Measurements from ENCODE around the gene TENM3.

TENM3 gene

GRCh38 chr4:182754895-182755294 is 511.7 kb downstream of the TENM3 start:
- no peaks in the 10 kb centered on the region for H3K9me3 ChIP-seq (ENCODE audit: insufficient read depth, low read length)
- H3K9me2 ChIP-seq (replicated peaks; ENCODE audit: insufficient read depth, low read length) = no peaks in the 10 kb centered on the region
- TF ChIP-seq EZH2phosphoT487 (conservative IDR thresholded peaks at IDR 0.05; ENCODE audit: low read length) = no peak
- TF ChIP-seq, protein P1, sequence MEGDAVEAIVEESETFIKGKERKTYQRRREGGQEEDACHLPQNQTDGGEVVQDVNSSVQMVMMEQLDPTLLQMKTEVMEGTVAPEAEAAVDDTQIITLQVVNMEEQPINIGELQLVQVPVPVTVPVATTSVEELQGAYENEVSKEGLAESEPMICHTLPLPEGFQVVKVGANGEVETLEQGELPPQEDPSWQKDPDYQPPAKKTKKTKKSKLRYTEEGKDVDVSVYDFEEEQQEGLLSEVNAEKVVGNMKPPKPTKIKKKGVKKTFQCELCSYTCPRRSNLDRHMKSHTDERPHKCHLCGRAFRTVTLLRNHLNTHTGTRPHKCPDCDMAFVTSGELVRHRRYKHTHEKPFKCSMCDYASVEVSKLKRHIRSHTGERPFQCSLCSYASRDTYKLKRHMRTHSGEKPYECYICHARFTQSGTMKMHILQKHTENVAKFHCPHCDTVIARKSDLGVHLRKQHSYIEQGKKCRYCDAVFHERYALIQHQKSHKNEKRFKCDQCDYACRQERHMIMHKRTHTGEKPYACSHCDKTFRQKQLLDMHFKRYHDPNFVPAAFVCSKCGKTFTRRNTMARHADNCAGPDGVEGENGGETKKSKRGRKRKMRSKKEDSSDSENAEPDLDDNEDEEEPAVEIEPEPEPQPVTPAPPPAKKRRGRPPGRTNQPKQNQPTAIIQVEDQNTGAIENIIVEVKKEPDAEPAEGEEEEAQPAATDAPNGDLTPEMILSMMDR (IDR thresholded peaks at IDR 0.05; ENCODE audit: insufficient read depth, low read length, poor library complexity, severe bottlenecking) = no peak
- H3K9ac ChIP-seq (ENCODE audit: low read length) = no peak overlapping the region
- no peak overlapping the region for H3K27ac ChIP-seq (ENCODE audit: low read depth, low read length)
- H3K27me3 ChIP-seq (ENCODE audit: low read length) = 0 out of 2 replicates have a peak, but pooled peaks cover 3% of the 10 kb centered on the region
- no peak overlapping the region for H2AFZ ChIP-seq (ENCODE audit: low read depth, low read length, severe bottlenecking)
- no peak overlapping the region for H3K4me2 ChIP-seq (ENCODE audit: low read depth, low read length, poor library complexity, severe bottlenecking)
- H3K79me2 ChIP-seq (ENCODE audit: insufficient read depth, low read length) = no peaks in the 10 kb centered on the region
- H4K20me1 ChIP-seq (ENCODE audit: low read depth, low read length) = no peaks in the 10 kb centered on the region
- no peaks in the 10 kb centered on the region for H3K36me3 ChIP-seq (ENCODE audit: low read length)
- no peaks in the 10 kb centered on the region for H3F3A ChIP-seq (ENCODE audit: insufficient read depth)
- H3K4me3 ChIP-seq (ENCODE audit: insufficient read depth, low read length, poor library complexity, severe bottlenecking) = no peak overlapping the region

GRCh38 chr4:182756161-182756690 is 513.0 kb downstream of the TENM3 start:
- Histone ChIP-seq H3K9me3 (ENCODE audit: insufficient read depth, low read length) (no peaks in the 10 kb centered on the region), H3K36me3 (ENCODE audit: low read length) (no peaks in the 10 kb centered on the region), H3K4me2 (ENCODE audit: low read depth, low read length, poor library complexity, severe bottlenecking) (no peak overlapping the region), H3F3A (ENCODE audit: insufficient read depth) (no peaks in the 10 kb centered on the region), H3K27me3 (ENCODE audit: low read length) (0 out of 2 replicates have a peak, but pooled peaks cover 3% of the 10 kb centered on the region), H2AFZ (ENCODE audit: low read depth, low read length, severe bottlenecking) (no peak overlapping the region), H3K9me2 (replicated peaks; ENCODE audit: insufficient read depth, low read length) (no peaks in the 10 kb centered on the region), H3K9ac (ENCODE audit: low read length) (no peak overlapping the region), H3K4me3 (ENCODE audit: insufficient read depth, low read length, poor library complexity, severe bottlenecking) (no peak overlapping the region), H3K27ac (ENCODE audit: low read depth, low read length) (no peak overlapping the region), H3K79me2 (ENCODE audit: insufficient read depth, low read length) (no peaks in the 10 kb centered on the region), H4K20me1 (ENCODE audit: low read depth, low read length) (no peaks in the 10 kb centered on the region)
- no peak for TF ChIP-seq EZH2phosphoT487 (conservative IDR thresholded peaks at IDR 0.05; ENCODE audit: low read length)
- TF ChIP-seq, protein P1 (IDR thresholded peaks at IDR 0.05; ENCODE audit: insufficient read depth, low read length, poor library complexity, severe bottlenecking) = no peak

GRCh38 chr4:182758273-182758672 is 515.1 kb downstream of the TENM3 start:
- Histone ChIP-seq H3K9me3 (ENCODE audit: insufficient read depth, low read length) (no peaks in the 10 kb centered on the region), H3K4me2 (ENCODE audit: low read depth, low read length, poor library complexity, severe bottlenecking) (no peak overlapping the region), H4K20me1 (ENCODE audit: low read depth, low read length) (no peaks in the 10 kb centered on the region), H2AFZ (ENCODE audit: low read depth, low read length, severe bottlenecking) (no peak overlapping the region), H3F3A (ENCODE audit: insufficient read depth) (no peaks in the 10 kb centered on the region), H3K79me2 (ENCODE audit: insufficient read depth, low read length) (no peaks in the 10 kb centered on the region), H3K9me2 (replicated peaks; ENCODE audit: insufficient read depth, low read length) (no peaks in the 10 kb centered on the region), H3K27ac (ENCODE audit: low read depth, low read length) (no peak overlapping the region), H3K36me3 (ENCODE audit: low read length) (no peaks in the 10 kb centered on the region), H3K4me3 (ENCODE audit: insufficient read depth, low read length, poor library complexity, severe bottlenecking) (no peak overlapping the region), H3K27me3 (ENCODE audit: low read length) (0 out of 2 replicates have a peak, but pooled peaks cover 3% of the 10 kb centered on the region), H3K9ac (ENCODE audit: low read length) (no peak overlapping the region)
- TF ChIP-seq, protein P1 (IDR thresholded peaks at IDR 0.05; ENCODE audit: insufficient read depth, low read length, poor library complexity, severe bottlenecking) = no peak
- TF ChIP-seq EZH2phosphoT487 (conservative IDR thresholded peaks at IDR 0.05; ENCODE audit: low read length) = no peak
